Retinal pigment epithelial cell (primary cell): ENCODE data around the gene FBN1.

Experiments used
- DNase-seq: peaks from one replicate; pipeline ENCODE4 v3.0.0-alpha.2; 2010; ENCODE audit warnings: low read depth
- H3K4me3 ChIP-seq: 2 replicates; pipeline ENCODE4 v1.5.1; 2011; ENCODE audit warnings: mild to moderate bottlenecking, low read length, control low read depth, moderate library complexity
- TF ChIP-seq, protein P1 (sequence below): conservative IDR thresholded peaks from 2 replicates; pipeline ENCODE4 v1.5.1; 2011; ENCODE audit warnings: low read depth, low read length, control low read depth, inconsistent platforms

FBN1 gene

DNA sequence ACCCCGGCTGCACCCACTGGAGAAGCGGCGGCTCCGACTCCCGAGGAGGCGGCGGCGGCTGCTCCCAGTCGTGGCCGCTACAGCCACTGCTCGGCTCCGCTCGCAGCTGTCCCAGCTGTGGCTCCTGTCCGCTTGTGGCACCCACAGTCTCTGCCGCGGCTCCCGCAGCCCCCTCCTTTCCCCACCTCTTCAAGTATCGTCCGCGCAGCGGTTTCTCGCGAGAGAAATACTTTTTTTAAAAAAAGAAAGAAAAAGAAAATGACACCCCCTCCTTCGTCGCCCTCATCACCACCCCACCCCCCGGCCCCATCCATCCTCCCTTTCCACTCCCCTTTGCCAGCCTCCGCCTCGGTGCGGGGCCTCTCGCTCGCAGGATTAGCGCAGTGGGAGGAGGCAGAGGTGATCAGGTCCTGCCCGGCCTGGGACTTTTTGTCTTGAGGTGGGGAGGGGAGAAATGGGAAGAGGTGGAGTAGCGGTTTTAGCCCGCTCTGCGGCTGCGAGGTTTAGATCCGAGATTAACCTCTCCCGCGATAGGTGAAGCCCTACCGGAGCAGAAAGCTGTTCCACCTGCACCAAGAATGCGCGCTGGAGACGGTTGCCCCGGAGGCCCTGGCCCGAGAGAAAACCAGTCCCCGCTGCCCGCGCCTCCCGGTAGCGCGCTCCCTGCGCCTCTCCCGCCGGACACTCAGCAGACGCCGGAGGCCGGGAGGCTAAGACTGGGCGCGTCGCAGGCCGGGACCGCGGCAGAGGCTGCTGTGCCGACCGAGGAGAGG lies at the start of gene FBN1:
Gene FBN1 (minus strand): TSS at position 152 of the 773 bp plus-strand sequence. CDS start 940 bp downstream, outside the sequence.
- DNase-seq = peak; percentile 77
- H3K4me3 ChIP-seq = peak within 1 kb of the TSS; percentile 92
- TF ChIP-seq, protein P1, sequence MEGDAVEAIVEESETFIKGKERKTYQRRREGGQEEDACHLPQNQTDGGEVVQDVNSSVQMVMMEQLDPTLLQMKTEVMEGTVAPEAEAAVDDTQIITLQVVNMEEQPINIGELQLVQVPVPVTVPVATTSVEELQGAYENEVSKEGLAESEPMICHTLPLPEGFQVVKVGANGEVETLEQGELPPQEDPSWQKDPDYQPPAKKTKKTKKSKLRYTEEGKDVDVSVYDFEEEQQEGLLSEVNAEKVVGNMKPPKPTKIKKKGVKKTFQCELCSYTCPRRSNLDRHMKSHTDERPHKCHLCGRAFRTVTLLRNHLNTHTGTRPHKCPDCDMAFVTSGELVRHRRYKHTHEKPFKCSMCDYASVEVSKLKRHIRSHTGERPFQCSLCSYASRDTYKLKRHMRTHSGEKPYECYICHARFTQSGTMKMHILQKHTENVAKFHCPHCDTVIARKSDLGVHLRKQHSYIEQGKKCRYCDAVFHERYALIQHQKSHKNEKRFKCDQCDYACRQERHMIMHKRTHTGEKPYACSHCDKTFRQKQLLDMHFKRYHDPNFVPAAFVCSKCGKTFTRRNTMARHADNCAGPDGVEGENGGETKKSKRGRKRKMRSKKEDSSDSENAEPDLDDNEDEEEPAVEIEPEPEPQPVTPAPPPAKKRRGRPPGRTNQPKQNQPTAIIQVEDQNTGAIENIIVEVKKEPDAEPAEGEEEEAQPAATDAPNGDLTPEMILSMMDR = no peak

DNA sequence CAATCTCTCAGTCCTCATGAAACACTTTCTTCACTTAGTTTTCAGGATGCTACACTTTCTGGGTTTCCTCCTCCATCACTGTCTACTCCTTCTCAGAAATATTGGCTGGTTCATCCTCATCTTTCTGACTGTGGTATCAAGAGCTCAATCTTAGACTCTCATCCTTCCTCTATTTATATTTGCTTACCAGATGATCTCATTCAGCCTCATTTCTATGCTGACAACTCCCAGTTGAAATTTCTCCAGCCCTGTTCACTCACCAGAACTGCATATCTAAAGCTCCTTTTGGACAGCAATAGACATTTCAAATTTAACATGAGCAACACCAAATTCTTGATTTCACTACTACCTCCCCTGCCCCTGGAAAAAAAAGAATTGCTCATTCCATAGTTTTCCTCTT lies 48.0 kb upstream of the FBN1 start:
- TF ChIP-seq, protein P1 = no peak
- no peak for DNase-seq

DNA sequence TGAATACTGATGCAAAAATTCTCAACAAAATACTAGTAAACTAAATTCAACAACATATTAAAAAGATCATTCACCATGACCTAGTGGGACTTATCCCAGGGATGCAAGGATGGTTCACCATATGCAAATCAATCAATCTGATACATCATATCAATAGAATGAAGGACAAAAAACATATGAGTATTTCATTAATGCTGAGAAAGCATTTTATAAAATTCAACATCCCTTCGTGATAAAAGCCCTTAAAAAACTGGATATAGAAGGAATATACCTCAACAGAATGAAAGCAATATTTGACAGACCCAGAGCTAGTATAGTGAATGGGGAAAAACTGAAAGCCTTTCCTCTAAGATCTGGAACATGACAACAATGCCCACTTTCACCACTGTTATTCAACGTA lies 43.0 kb upstream of the FBN1 start:
- no peak for DNase-seq
- TF ChIP-seq, protein P1 = no peak
- no peak overlapping the region for H3K4me3 ChIP-seq

More for the DNA sequence above, 48.0 kb upstream of the FBN1 start:
- H3K4me3 ChIP-seq = no peak overlapping the region

DNA sequence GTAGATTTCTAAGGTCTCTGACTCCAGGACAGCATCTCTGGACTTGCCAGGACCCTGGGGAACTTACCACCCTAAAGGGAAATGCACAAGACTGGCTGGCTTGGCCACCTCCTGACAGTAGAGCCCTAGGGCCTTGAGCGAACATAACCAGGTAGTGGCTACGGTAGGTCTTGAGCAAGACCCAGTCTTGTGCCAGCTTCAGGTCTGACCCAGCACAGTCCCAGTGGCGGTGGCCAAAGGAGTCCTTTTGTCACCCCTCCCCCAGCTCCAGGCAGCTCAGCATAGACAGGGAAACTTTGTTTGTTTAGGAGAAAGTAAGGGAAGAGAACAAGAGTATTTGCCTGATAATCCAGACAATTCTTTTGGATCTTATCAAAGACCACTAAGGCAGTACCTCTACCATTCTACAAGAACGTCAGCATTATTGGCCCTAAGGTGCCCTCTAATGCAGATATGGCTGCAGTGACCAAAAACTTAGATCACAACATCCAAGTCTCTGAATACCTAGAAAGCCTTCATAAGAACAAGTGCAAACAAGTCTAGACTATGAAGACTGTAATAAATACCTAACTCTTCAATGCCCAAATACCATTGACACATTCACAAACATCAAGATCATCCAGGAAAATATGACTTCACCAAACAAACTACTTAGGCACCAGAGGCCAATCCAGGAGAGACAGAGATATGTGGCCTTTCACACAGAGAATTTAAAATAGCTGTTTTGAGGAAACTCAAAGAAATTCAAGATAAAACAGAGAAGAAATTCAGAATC lies 38.7 kb upstream of the FBN1 start:
- H3K4me3 ChIP-seq = no peak overlapping the region
- TF ChIP-seq, protein P1 = no peak
- DNase-seq = no peak

DNA sequence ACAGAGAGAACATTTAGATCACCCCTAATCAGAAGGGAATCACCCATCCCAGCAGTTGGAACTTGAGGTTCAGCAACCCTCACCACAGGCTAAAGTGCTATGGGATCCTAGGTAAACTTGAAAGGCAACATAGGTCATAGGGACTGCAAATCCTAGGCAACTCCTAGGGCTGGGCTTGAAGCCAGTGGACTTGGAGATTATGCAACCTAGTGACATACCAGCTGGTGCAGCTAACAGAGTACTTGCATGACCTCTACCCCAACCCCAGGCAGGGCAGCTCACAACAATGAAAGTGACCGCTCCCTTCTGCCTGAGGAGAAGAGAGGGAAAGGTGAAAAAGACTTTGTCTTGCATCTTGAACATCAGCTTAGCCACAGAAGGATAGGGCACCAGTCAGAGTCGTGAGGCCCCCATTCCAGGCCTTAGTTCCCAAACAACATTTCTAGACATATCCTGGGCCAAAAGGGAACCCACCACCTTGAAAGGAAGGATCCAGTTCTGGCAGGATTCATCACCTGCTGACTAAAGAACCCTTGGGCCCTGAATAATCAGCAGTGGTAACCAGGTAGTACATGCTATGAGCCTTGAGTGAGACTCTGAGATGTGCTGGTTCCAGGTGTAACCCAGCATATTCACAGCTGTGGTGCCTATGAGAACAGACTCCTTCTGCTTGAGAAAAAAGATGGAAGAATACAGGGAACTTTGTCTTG lies 37.6 kb upstream of the FBN1 start:
- TF ChIP-seq, protein P1 = no peak
- no peak overlapping the region for H3K4me3 ChIP-seq
- peak; percentile 71 for DNase-seq

DNA sequence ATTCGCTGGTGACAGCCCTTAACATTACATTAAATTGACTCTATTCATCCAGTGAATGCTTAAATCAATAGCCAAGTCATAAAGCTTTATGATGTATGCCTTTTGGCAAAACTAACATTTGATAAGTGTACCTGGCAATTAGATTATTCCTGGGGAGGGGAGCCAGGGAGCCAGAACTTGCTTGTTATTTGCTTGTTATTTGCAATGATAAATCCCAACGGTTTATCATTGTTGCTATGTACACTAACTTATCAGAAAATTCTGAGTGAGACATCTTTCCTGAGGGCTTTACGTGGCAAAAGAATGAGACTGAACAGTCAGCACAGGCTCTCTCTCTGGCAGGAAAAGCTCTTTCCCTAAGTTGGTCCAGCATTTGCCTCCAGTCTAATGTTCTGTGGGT lies 35.8 kb upstream of the FBN1 start:
- H3K4me3 ChIP-seq = no peak overlapping the region
- TF ChIP-seq, protein P1 = no peak
- DNase-seq = no peak
